SK-MEL-5 (cell line): ENCODE results near the gene CREBL2. TPM values are rescaled to one million over a fixed set of nuclear protein-coding genes. Genes with fewer than 3 reads are reported as not detected.
"Not testable (repeated sequence)": the region's sequence is repeated elsewhere in the genome, so short reads cannot be mapped to it uniquely, and the experiment has no call there.

Experiments used
- DNase-seq: peaks from one replicate; pipeline ENCODE4 v3.0.0-alpha.2; 2016; ENCODE audit warnings: low read depth, low spot score
- in situ Hi-C: cut with HindIII; loops from 2 replicates; pipeline ENCODE4 v1.10.0; 2016; ENCODE audit warnings: low sequenced_read_pairs, high pct_unique_total_duplicates, low pct_unique_long_range_greater_than_20kb
- total RNA-seq: library from RNA; depleted of rRNA; stranded (reverse); fragments of >200 nt; shearing (Covaris generic); gene quantifications from 2 replicates; pipeline ENCODE4 v1.2.3, GENCODE V29; 2014

CREBL2 gene
- total RNA-seq, 1 experiment from 2014 or later: 72.5 TPM

GRCh38 chr12:12590961-12591360 lies 20.7 kb upstream of the CREBL2 start:
- DNase-seq: no peak
- in situ Hi-C loops: no loop called here

- in situ Hi-C loops: no loop called here
- DNase-seq: no peak
Measured at GRCh38 chr12:12592930-12593329, 18.7 kb upstream of the CREBL2 start.

DNA sequence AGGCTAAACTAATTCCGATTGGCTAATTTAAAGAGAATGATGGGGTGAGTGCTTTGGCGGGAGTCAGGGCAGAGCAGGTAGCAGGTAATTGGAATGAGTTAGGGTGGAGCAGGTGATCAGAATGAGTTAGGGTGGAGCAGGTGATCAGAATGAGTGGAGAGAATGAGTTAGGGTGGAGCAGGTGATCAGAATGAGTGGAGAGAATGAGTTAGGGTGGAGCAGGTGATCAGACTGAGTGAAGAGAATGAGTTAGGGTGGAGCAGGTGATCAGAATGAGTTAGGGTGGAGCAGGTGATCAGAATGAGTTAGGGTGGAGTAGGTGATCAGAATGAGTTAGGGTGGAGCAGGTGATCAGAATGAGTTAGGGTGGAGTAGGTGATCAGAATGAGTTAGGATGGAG lies 15.7 kb upstream of the CREBL2 start:
- DNase-seq, in situ Hi-C loops: not testable (repeated sequence)

GRCh38 chr12:12596598-12596997 lies 15.1 kb upstream of the CREBL2 start:
- DNase-seq: not testable (repeated sequence)

GRCh38 chr12:12598864-12599263 lies 12.8 kb upstream of the CREBL2 start:
- in situ Hi-C loops: no loop called here
- no peak for DNase-seq

More at GRCh38 chr12:12596598-12596997, 15.1 kb upstream of the CREBL2 start:
- in situ Hi-C loops: not testable (repeated sequence)

- in situ Hi-C loops: no loop called here
- DNase-seq: no peak
Measured at GRCh38 chr12:12599750-12600643, 11.7 kb upstream of the CREBL2 start.

DNA sequence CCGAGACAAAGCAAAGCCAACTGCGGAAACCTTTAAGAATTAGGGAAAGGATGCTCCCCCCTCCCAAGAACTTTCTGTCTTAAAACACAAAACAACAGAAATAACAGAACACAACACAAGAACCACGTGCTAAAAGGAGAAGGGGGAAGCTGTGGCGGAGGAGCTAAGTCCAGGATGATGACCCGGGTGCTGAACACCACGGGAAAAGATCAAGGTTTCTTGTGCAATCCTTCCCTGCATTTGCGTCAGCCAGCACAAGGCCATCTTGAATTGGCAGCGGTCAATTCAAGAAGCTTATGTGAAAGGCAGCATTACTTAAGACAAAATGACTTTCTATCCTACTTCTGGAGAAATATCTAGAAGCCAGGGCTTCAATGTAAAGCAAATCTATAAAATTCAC lies 11.0 kb upstream of the CREBL2 start:
- DNase-seq: no peak
- in situ Hi-C loops: no loop called here

DNA sequence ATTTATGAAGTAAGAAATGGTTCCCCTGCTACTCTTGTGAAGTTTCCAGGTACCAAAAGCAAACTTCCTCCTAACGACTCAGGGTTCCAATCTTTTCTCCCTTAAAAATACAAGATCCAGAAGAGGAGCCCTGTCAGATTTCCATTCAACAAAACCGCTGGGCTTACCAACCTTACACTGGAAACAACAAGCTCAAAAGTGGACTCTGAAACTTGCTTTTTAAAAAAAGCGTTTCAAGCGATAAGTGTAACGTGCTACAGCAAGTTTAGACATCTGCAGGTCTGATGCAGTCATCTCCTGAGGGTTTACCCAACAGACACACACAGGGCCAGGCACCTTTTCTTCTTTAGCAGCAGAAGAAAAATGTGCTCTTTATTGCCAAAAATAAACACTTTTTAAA lies 6.9 kb upstream of the CREBL2 start:
- DNase-seq: no peak

GRCh38 chr12:12606781-12607589 lies 4.7 kb upstream of the CREBL2 start:
- in situ Hi-C loops: no loop called here
- peak; percentile 74 for DNase-seq

More for the DNA sequence above, 6.9 kb upstream of the CREBL2 start:
- in situ Hi-C loops: no loop called here

- DNase-seq: peak; percentile 70
- in situ Hi-C loops: no loop called here
Measured at GRCh38 chr12:12608557-12608957, 3.1 kb upstream of the CREBL2 start.

DNA sequence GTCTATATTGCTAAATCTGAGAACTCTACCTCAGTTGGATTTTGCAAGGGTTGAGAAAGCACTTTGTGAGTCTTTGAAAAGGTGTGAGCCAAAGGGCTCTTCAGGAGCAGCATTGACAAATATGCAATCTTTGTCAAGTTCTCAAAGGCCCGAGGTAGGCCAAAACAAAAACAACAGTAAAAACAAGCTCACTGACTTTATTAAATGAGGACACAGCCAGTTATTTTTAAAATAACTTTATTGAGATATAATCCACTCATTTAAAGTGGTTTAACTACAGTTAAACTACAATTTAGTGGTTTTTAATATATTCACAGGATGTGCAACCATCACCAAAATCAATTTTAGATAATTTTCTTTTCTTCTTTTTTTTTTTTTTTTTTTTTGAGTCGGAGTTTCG lies 2.0 kb upstream of the CREBL2 start:
- DNase-seq: no peak
- in situ Hi-C loops: no loop called here

DNA sequence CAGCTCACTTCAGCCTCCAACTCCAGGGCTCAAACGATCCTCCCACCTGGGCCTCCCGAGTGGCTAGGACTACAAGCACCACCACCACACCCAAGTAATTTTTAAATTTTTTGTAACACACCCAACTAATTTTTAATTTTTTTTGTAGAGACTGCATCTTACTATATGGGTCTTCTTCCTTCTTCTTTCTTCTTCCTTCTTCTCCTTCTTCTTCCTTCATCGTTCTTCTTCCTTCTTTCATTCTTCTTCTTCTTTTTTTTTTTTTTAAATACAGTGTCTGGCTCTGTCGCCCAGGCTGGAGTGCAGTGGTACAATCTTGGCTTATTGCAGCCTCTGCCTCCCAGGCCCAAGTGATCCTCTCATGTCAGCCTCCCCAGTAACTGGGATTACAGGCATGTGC lies 965 bp upstream of the CREBL2 start:
- in situ Hi-C loops: no loop called here

GRCh38 chr12:12612358-12612757 lies 682 bp downstream of the CREBL2 start:
- in situ Hi-C loops: no loop called here
- peak; percentile 93 for DNase-seq

More for the DNA sequence above, 965 bp upstream of the CREBL2 start:
- DNase-seq: no peak

DNA sequence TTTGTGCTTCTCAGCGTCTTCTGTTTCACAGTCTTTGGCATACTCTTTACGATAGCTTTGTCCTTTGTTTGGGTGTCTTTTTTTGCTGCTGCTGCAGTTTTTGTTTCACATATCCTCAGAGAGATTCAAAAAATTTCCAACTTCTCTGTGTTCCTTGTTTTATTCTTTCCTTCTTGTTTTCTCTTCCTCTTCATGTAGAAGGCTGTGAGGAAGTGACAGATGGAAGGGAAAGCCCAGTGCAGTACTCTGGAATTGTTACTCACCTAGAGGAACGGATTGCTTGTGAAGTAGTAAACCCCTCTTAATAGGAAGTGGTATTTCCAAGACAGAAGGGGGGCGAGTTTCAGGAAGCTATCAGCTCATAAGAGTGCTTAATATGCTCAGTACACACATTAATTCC lies 1.7 kb downstream of the CREBL2 start:
- in situ Hi-C loops: no loop called here
- peak; percentile 49 for DNase-seq

GRCh38 chr12:12614342-12614741 lies 2.7 kb downstream of the CREBL2 start:
- DNase-seq: no peak
- in situ Hi-C loops: no loop called here

DNA sequence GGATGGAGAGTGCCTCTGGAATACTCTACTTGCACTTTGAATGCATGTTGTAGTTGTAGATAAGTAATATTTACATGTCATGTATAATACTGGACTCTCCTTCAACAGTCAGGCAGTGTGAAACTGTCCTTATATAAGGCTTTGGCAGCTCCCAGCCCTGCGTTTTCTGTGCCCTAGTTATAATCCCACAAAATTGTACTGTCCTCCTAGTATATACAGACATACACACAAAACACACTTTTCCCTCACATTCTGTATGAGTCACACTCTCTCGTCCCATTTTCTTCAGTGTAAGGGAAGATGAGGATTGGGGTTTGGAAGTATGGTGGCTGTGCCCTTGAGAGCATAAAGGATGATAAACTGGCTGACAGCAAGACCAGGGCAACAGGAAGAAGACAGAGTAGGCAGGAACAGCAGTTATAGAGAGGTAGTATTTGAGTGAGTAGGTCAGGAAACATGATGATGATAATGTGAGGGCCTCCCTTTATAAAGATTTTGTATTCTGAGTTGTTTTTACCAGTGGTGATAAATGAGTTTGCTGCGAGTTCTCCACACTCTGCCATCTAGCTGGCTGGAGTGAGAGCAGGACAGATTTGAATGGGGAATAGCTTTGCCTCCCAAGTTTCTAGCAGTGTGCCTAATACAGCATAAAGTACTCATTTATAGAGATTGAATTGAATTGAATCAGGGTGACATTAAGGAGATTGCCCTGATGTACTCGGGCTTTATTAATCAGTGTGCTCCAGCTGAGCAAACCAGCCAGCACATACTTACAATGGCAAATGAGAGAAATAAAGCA lies 5.0 kb downstream of the CREBL2 start:
- no peak for DNase-seq
- in situ Hi-C loops: no loop called here

DNA sequence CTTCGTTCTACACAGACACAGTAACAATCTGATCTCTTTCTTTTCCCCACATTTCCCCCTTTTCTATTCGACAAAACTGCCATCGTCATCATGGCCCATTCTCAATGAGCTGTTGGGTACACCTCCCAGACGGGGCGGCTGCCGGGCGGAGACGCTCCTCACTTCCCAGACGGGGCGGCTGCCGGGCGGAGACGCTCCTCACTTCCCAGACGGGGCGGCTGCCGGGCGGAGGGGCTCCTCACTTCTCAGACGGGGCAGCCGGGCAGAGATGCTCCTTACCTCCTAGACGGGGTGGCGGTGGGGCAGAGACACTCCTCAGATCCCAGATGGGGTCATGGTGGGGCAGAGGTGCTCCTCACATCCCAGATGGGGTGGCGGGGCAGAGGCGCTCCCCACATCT lies 6.4 kb downstream of the CREBL2 start:
- in situ Hi-C loops, DNase-seq: not testable (repeated sequence)
